Measurements from ENCODE around the gene CCDC6. TPM values are rescaled to one million over a fixed set of nuclear protein-coding genes. Genes with fewer than 3 reads are reported as not detected.

CCDC6 gene
- total and polyA plus RNA-seq, 9 of the 15 experiments (the other 6 are each of a cell fraction or from before 2014, with no cell fraction given), result 10.4 to 41.0 (median 20.9) TPM

- WGBS (ENCODE audit: insufficient coverage, low coverage, missing lambda C conversion rate), result 77% methylated on average over 2 of the region's 2 CpGs
- no peak overlapping the region for H3K9ac ChIP-seq (ENCODE audit: insufficient read depth in 1 of 2, low read depth in 2 of 2, low read length in 2 of 2)
- in situ Hi-C loops (cut with MboI), result loop anchor here (25.0 kb wide), 1 partner anchor 819 kb away; no protein-coding TSS in a partner anchor
- BruUV-seq (replicated peaks), result no TSS peak
- no peaks in the 10 kb centered on the region for H3K27me3 ChIP-seq (ENCODE audit: control insufficient read depth in 2 of 2, insufficient read depth in 2 of 2, low read length in 2 of 2)
- no peak for FAIRE-seq
- H3K79me2 ChIP-seq (ENCODE audit: control insufficient read depth, insufficient read depth, low read length), result no peaks in the 10 kb centered on the region
- H3K36me3 ChIP-seq (ENCODE audit: control insufficient read depth, insufficient read depth, low read length), result peaks cover 39% of the 10 kb centered on the region; the same call in 1 of the 3 replicates
- intact Hi-C loops (cut with micrococcal nuclease), result no loop called here
- ATAC-seq, result no peak
- CTCF ChIA-PET (ENCODE audit: low intra/inter-chr PET ratio), result no interaction called here
- H3K4me1 ChIP-seq (replicated peaks in 1 of 2; ENCODE audit: control insufficient read depth in 2 of 2, insufficient read depth in 2 of 2, low read length in 2 of 2), result no peaks in the 10 kb centered on the region; a peak in 1 of 5 replicates
- no peak overlapping the region for H3K27ac ChIP-seq (ENCODE audit: extremely low read depth, low read depth, low read length)
- no peak overlapping the region for H2AFZ ChIP-seq (ENCODE audit: low read depth, low read length)
- peaks cover 4% of the 10 kb centered on the region; the same call in 1 of the 2 replicates for H4K20me1 ChIP-seq (replicated peaks; ENCODE audit: control insufficient read depth, insufficient read depth, low read length)
- TF ChIP-seq HCFC1 (IDR thresholded peaks at IDR 0.05; ENCODE audit: low read depth, low read length) (no peak), MCM5 (IDR thresholded peaks at IDR 0.05; ENCODE audit: low read depth) (no peak), FOSL1 (tag; conservative IDR thresholded peaks at IDR 0.05) (no peak), ZNF274 (IDR thresholded peaks at IDR 0.05; ENCODE audit: borderline replicate concordance, low read depth, low read length) (no peak), MYNN (IDR thresholded peaks at IDR 0.05) (no peak), MYNN (CRISPR knock-in tag; IDR thresholded peaks at IDR 0.05) (no peak), ZNF197 (CRISPR knock-in tag; IDR thresholded peaks at IDR 0.05; ENCODE audit: low read depth) (no peak), ZNF507 (tag; conservative IDR thresholded peaks at IDR 0.05) (no peak)
- no peak overlapping the region for H3K4me3 ChIP-seq
- H3K4me2 ChIP-seq (ENCODE audit: insufficient read depth, low read length), result no peak overlapping the region
- DNase-seq (ENCODE audit: extremely low read depth in 1 of 4, low spot score in 3 of 4), result no peak
- no peaks in the 10 kb centered on the region for H3K9me3 ChIP-seq (replicated peaks; ENCODE audit: control insufficient read depth, insufficient read depth, low read depth, low read length)
- POLR2A ChIA-PET, result interaction anchor here (0.9 kb wide), 1 partner anchor 12 kb away, joined by 5 read pairs; no protein-coding TSS in a partner anchor
- no peaks in the 10 kb centered on the region for H3K9me1 ChIP-seq (ENCODE audit: control insufficient read depth, insufficient read depth, low read length)
These were observed 62.6 kb downstream of the CCDC6 start for GRCh38 chr10:59843748-59844147.
